H1 (cell line): Measurements from ENCODE around the gene TMEM235. TPM values are rescaled to one million over a fixed set of nuclear protein-coding genes. Genes with fewer than 3 reads are reported as not detected.

Experiments
- CTCF ChIA-PET: fragments of 300-600 bp; sonication (Branson Sonifier 250); formaldehyde crosslinking; loops from one replicate; lab custom pipeline; 2021; ENCODE audit not compliant: partially characterized antibody; lab: Charles Lee
- POLR2A ChIA-PET: fragments of 300-600 bp; sonication (Branson Sonifier 250); formaldehyde crosslinking; loops from one replicate; lab custom pipeline; 2021; ENCODE audit warnings: inconsistent platforms; ENCODE audit not compliant: partially characterized antibody; lab: Charles Lee
- DNase-seq, 2 experiments: peaks; one replicate each; pipeline versions ENCODE4 v3.0.0 to v3.0.0-alpha.2; 2010 to 2022; ENCODE audit warnings: low spot score in 2 of 2, low read depth in 1 of 2, mixed read lengths in 1 of 2
- FAIRE-seq: peaks from 2 replicates; lab custom pipeline; 2011; peaks lifted over from hg19 to GRCh38; lab: Jason Lieb, UNC
- H2AFZ ChIP-seq: 2 replicates; pipeline ENCODE4 v1.8.1; 2012; ENCODE audit warnings: low read length, inconsistent platforms
- H2AK5ac ChIP-seq: 2 replicates; pipeline ENCODE4 v1.6.1; 2013; ENCODE audit warnings: low read depth, low read length
- H2BK120ac ChIP-seq: replicated peaks from 2 replicates; pipeline ENCODE3; 2013; ENCODE audit warnings: low read depth, low read length, inconsistent platforms
- H2BK12ac ChIP-seq: 2 replicates; pipeline ENCODE4 v1.6.1; 2013; ENCODE audit warnings: low read depth, low read length
- H2BK15ac ChIP-seq: 2 replicates; pipeline ENCODE4 v1.6.1; 2013; ENCODE audit warnings: low read length
- H2BK20ac ChIP-seq: 2 replicates; pipeline ENCODE4 v1.6.1; 2013; ENCODE audit warnings: low read length
- H2BK5ac ChIP-seq: 2 replicates; pipeline ENCODE4 v1.6.1; 2013; ENCODE audit warnings: low read depth, low read length
- H3K14ac ChIP-seq: 2 replicates; pipeline ENCODE4 v1.6.1; 2013; ENCODE audit warnings: inconsistent platforms; ENCODE audit not compliant: insufficient read length
- H3K18ac ChIP-seq: 2 replicates; pipeline ENCODE4 v1.6.1; 2013; ENCODE audit warnings: low read length; ENCODE audit errors: extremely low read depth
- H3K23ac ChIP-seq: 2 replicates; pipeline ENCODE4 v1.6.1; 2013; ENCODE audit warnings: inconsistent platforms; ENCODE audit not compliant: insufficient read length
- H3K23me2 ChIP-seq: 2 replicates; pipeline ENCODE4 v1.6.1; 2013; ENCODE audit warnings: low read depth, low read length
- H3K27ac ChIP-seq: 2 replicates; pipeline ENCODE4 v1.6.1; 2011; ENCODE audit warnings: low read depth, low read length, inconsistent platforms
- H3K27me3 ChIP-seq, 4 experiments: replicated peaks in 1 of 4; 1 replicate in 1 of 4; 2 replicates in 3 of 4; pipeline versions ENCODE4 v1.6.1 to v1.8.1; 2011 to 2013; ENCODE audit warnings: low read length in 3 of 4, mild to moderate bottlenecking in 3 of 4, inconsistent platforms in 2 of 4, mixed read lengths in 2 of 4, moderate library complexity in 1 of 4; ENCODE audit not compliant: control insufficient read depth in 3 of 4, insufficient read depth in 3 of 4; ENCODE audit errors: extremely low read depth in 1 of 4
- H3K36me3 ChIP-seq, 4 experiments: 2 replicates each; pipeline versions ENCODE4 v1.6.1 to v1.8.1; 2011 to 2013; ENCODE audit warnings: mild to moderate bottlenecking in 4 of 4, low read length in 3 of 4, moderate library complexity in 2 of 4, control low read depth in 1 of 4, inconsistent platforms in 1 of 4; ENCODE audit not compliant: insufficient read depth in 4 of 4, control insufficient read depth in 2 of 4
- H3K4ac ChIP-seq: replicated peaks from 2 replicates; pipeline ENCODE3; 2013; ENCODE audit warnings: low read length, low read depth, mixed read lengths, inconsistent platforms; ENCODE audit not compliant: insufficient read length
- H3K4me1 ChIP-seq, 4 experiments: replicated peaks in 1 of 4; 1 replicate in 1 of 4; 2 replicates in 3 of 4; pipeline versions ENCODE4 v1.6.1 to v1.8.1; 2011 to 2013; ENCODE audit warnings: low read length in 3 of 4, inconsistent platforms in 2 of 4, mixed read lengths in 1 of 4; ENCODE audit not compliant: insufficient read depth in 4 of 4, control insufficient read depth in 3 of 4
- H3K4me2 ChIP-seq, 2 experiments: 2 replicates each; pipeline versions ENCODE4 v1.6.1 to v1.8.1; 2011 to 2013; ENCODE audit warnings: low read depth in 2 of 2, low read length in 2 of 2, control low read depth in 1 of 2, inconsistent platforms in 1 of 2, mild to moderate bottlenecking in 1 of 2; ENCODE audit not compliant: insufficient read depth in 1 of 2
- H3K4me3 ChIP-seq, 4 experiments: fragments of 200-600, 300-600 bp in 1 of 4; sonication (generic), shearing (Covaris generic), sonication (Bioruptor Twin) in 1 of 4; 2 replicates each; pipeline versions ENCODE4 v1.5.1 to v1.8.1; 2011 to 2016; ENCODE audit warnings: low read length in 4 of 4, low read depth in 3 of 4, control low read depth in 2 of 4, inconsistent platforms in 2 of 4, mild to moderate bottlenecking in 2 of 4, mixed read lengths in 1 of 4, moderate library complexity in 1 of 4; ENCODE audit not compliant: insufficient read depth in 2 of 4; ENCODE audit errors: extremely low read depth in 1 of 4
- H3K56ac ChIP-seq: replicated peaks from 2 replicates; pipeline ENCODE3; 2013; ENCODE audit warnings: low read depth, mild to moderate bottlenecking, mixed read lengths, low read length, inconsistent platforms; ENCODE audit not compliant: insufficient read length
- H3K79me1 ChIP-seq: 2 replicates; pipeline ENCODE4 v1.6.1; 2013; ENCODE audit warnings: low read depth, low read length, control low read depth
- H3K79me2 ChIP-seq, 2 experiments: 2 replicates each; pipeline versions ENCODE4 v1.6.1 to v1.8.1; 2012 to 2013; ENCODE audit warnings: low read length in 2 of 2, mild to moderate bottlenecking in 2 of 2, inconsistent platforms in 1 of 2; ENCODE audit not compliant: insufficient read depth in 2 of 2, control insufficient read depth in 1 of 2
- H3K9ac ChIP-seq, 4 experiments: replicated peaks in 1 of 4; 1 replicate in 1 of 4; 2 replicates in 3 of 4; pipeline versions ENCODE4 v1.6.1 to v1.8.1; 2011 to 2013; ENCODE audit warnings: low read depth in 3 of 4, low read length in 3 of 4, control low read depth in 2 of 4, mild to moderate bottlenecking in 2 of 4, moderate library complexity in 2 of 4, inconsistent platforms in 1 of 4; ENCODE audit errors: extremely low read depth in 1 of 4
- H3K9me3 ChIP-seq, 2 experiments: 2 replicates each; pipeline versions ENCODE4 v1.6.1 to v1.8.1; 2012 to 2013; ENCODE audit warnings: mild to moderate bottlenecking in 2 of 2, moderate library complexity in 2 of 2, control low read depth in 1 of 2, inconsistent platforms in 1 of 2, low read depth in 1 of 2, low read length in 1 of 2, mixed read lengths in 1 of 2; ENCODE audit not compliant: insufficient read depth in 2 of 2
- H4K20me1 ChIP-seq, 2 experiments: replicated peaks in 1 of 2; 2 replicates each; pipeline versions ENCODE3 to v1.8.1; 2011 to 2013; ENCODE audit warnings: inconsistent platforms in 2 of 2, low read length in 2 of 2, mild to moderate bottlenecking in 1 of 2; ENCODE audit not compliant: insufficient read depth in 2 of 2, control insufficient read depth in 1 of 2
- H4K5ac ChIP-seq: 2 replicates; pipeline ENCODE4 v1.6.1; 2013; ENCODE audit warnings: low read length, low read depth, mixed read lengths, inconsistent platforms; ENCODE audit not compliant: insufficient read length
- H4K8ac ChIP-seq: 2 replicates; pipeline ENCODE4 v1.8.0; 2013; ENCODE audit warnings: mild to moderate bottlenecking, moderate library complexity, low read length, inconsistent platforms; ENCODE audit not compliant: insufficient read depth; ENCODE audit errors: extremely low read depth
- H4K91ac ChIP-seq: replicated peaks from 2 replicates; pipeline ENCODE3; 2013; ENCODE audit warnings: low read length, mixed read lengths, inconsistent platforms; ENCODE audit not compliant: insufficient read length
- CHD1 ChIP-seq: IDR thresholded peaks from 2 replicates; pipeline ENCODE4 v1.6.1; 2012; ENCODE audit warnings: low read depth, low read length, improper control_type of control experiment
- EGR1 ChIP-seq: IDR thresholded peaks from 2 replicates; pipeline ENCODE4 v1.6.1; 2011; ENCODE audit warnings: low read depth, low read length, borderline replicate concordance
- EP300 ChIP-seq, 2 experiments: IDR thresholded peaks; 1 replicate in 1 of 2; 2 replicates in 1 of 2; pipeline ENCODE4 v1.6.1; 2011 to 2012; ENCODE audit warnings: low read depth in 2 of 2, low read length in 2 of 2, mild to moderate bottlenecking in 2 of 2, borderline replicate concordance in 1 of 2, inconsistent platforms in 1 of 2, moderate library complexity in 1 of 2
- JUN ChIP-seq: IDR thresholded peaks from 2 replicates; pipeline ENCODE4 v1.6.1; 2011; ENCODE audit warnings: low read depth, mild to moderate bottlenecking, improper control_type of control experiment, low read length
- MAX ChIP-seq: IDR thresholded peaks from 2 replicates; pipeline ENCODE4 v1.6.1; 2012; ENCODE audit warnings: inconsistent platforms
- POLR2AphosphoS5 ChIP-seq: IDR thresholded peaks from 2 replicates; pipeline ENCODE4 v1.6.1; 2011; ENCODE audit warnings: low read depth, low read length
- POU5F1 ChIP-seq: IDR thresholded peaks from 2 replicates; pipeline ENCODE4 v1.6.1; 2011; ENCODE audit warnings: low read depth, mild to moderate bottlenecking, low read length, moderate library complexity
- RNF2 ChIP-seq: fragments of 200-900, 300-1000 bp; sonication (generic); IDR thresholded peaks from 2 replicates; pipeline ENCODE4 v1.7.1; 2016; ENCODE audit warnings: borderline replicate concordance, low read depth, mild to moderate bottlenecking, antibody characterized with exemption, low read length; ENCODE audit not compliant: poor library complexity, severe bottlenecking; ENCODE audit errors: missing control alignments
- SP2 ChIP-seq: IDR thresholded peaks from 2 replicates; pipeline ENCODE4 v1.6.1; 2012; ENCODE audit warnings: mild to moderate bottlenecking, low read length, inconsistent platforms
- TAF7 ChIP-seq: optimal IDR thresholded peaks from 2 replicates; pipeline ENCODE3; 2011; ENCODE audit warnings: low read depth, mild to moderate bottlenecking, inconsistent platforms, low read length, moderate library complexity, borderline replicate concordance
- YY1 ChIP-seq: IDR thresholded peaks from 2 replicates; pipeline ENCODE4 v1.6.1; 2011; ENCODE audit warnings: low read depth, mild to moderate bottlenecking, low read length
- WGBS, 2 experiments: shearing (Covaris generic) in 1 of 2; methylation state at CpG; one replicate each; pipeline versions ENCODE4 v1.1.6 to v1.1.7; 2013 to 2015; ENCODE audit warnings: low lambda C conversion rate in 2 of 2, mixed read lengths in 2 of 2, inconsistent platforms in 1 of 2, low coverage in 1 of 2, missing lambda C conversion rate in 1 of 2; ENCODE audit not compliant: insufficient replicate concordance in 2 of 2, insufficient coverage in 1 of 2, insufficient read length in 1 of 2; ENCODE audit errors: extremely low coverage in 1 of 2, missing lambda C conversion rate in 1 of 2; 5-methylcytosine and 5-hydroxymethylcytosine counted together
- polyA plus RNA-seq, 7 experiments: library from polyadenylated mRNA; depleted of rRNA in 3 of 7; stranded (reverse) in 5 of 7; unstranded in 2 of 7; fragments of >200 nt in 5 of 7; fragments of 200-250 nt in 2 of 7; gene quantifications; 1 replicate in 5 of 7; 2 replicates in 1 of 7; 4 replicates in 1 of 7; pipeline versions ENCODE4 v1.2.1 to v1.2.3, GENCODE V29; 2011 to 2013; ENCODE audit warnings: missing spikeins in 2 of 7, mixed read lengths in 2 of 7
- total RNA-seq: library from RNA; stranded (reverse); fragmentation: NEBNext Ultra II Directional; extraction: Animal tissue kit (Norgen Biotek cat#: 25700); gene quantifications from 2 replicates; pipeline ENCODE4 v1.2.1, GENCODE V29; 2021

Gene TMEM235
- total and polyA plus RNA-seq, 2 of the 8 experiments (the other 6 are each of a cell fraction or from before 2014, with no cell fraction given), result 0.05 to 0.15 TPM

- no peaks in the 10 kb centered on the region for H3K79me2 ChIP-seq
- H2BK15ac ChIP-seq, result peak overlapping the region; percentile 100; the same call in 1 of the 2 replicates
- no peak overlapping the region for H3K23ac ChIP-seq
- H3K23me2 ChIP-seq, result peaks cover 3% of the 10 kb centered on the region; the same call in 1 of the 2 replicates
- 47 to 100% methylated on average over 2 to 15 of the region's 15 CpGs for WGBS, 2 experiments
- no peak overlapping the region for H4K8ac ChIP-seq
- no peak overlapping the region for H3K4me2 ChIP-seq
- H4K5ac ChIP-seq, result no peak overlapping the region
- peak overlapping the region; percentile 42 for H3K56ac ChIP-seq
- H3K18ac ChIP-seq, result 0 out of 2 replicates have a peak overlapping the region, but pooled peaks have one; percentile 40
- H3K9me3 ChIP-seq, result no peaks in the 10 kb centered on the region
- peak overlapping the region; percentile 96; the same call in 1 of the 2 replicates for H2AK5ac ChIP-seq
- no peak overlapping the region for H2BK120ac ChIP-seq
- H3K79me1 ChIP-seq, result no peaks in the 10 kb centered on the region
- no peak overlapping the region for H2AFZ ChIP-seq
- peaks cover 0 to 2% of the 10 kb centered on the region in 2 experiments for H4K20me1 ChIP-seq
- peak overlapping the region; percentile 95 for H4K91ac ChIP-seq
- no peak overlapping the region for H3K9ac ChIP-seq
- ChIA-PET CTCF (interaction anchor here (0.7 to 3.0 kb wide), 24 partner anchors 10 to 298 kb away, joined by 3 to 22 read pairs (median 4); no protein-coding TSS in a partner anchor), POLR2A (no interaction called here)
- peak overlapping the region; percentile 94 for H2BK12ac ChIP-seq
- no peak overlapping the region for H3K14ac ChIP-seq
- H3K4me3 ChIP-seq, result no peak overlapping the region
- H2BK5ac ChIP-seq, result peak overlapping the region; percentile 87
- peak overlapping the region; percentile 96 for H3K4ac ChIP-seq
- H3K27me3 ChIP-seq, result no peaks in the 10 kb centered on the region
- H2BK20ac ChIP-seq, result peak overlapping the region; percentile 28; the same call in 1 of the 2 replicates
- H3K27ac ChIP-seq, result no peak overlapping the region
- no peaks in the 10 kb centered on the region; a peak in 2 of 7 replicates for H3K4me1 ChIP-seq
- DNase-seq (peak; percentile 75 to 76), FAIRE-seq (no peak)
- no peaks in the 10 kb centered on the region for H3K36me3 ChIP-seq
- TF ChIP-seq CHD1 (no peak), POLR2AphosphoS5 (no peak), TAF7 (no peak), EGR1 (no peak), SP2 (no peak), JUN (no peak), YY1 (0 out of 2 replicates have a peak, but pooled peaks have one; percentile 5), MAX (no peak), POU5F1 (no peak), EP300 (IDR thresholded peaks at IDR 0.05; ENCODE audit: borderline replicate concordance in 1 of 2, low read depth in 2 of 2, low read length in 2 of 2) (0 out of 3 replicates have a peak, but pooled peaks of 1 of the 2 experiments have one; percentile 20), RNF2 (no peak)
Observed at GRCh38 chr17:78289802-78290363, 58.5 kb downstream of the TMEM235 start.
